GM18517 (cell line): Measurements from ENCODE around the gene CHRM4.

Experiments used
- ATAC-seq: cut with Tn5 transposase; IDR thresholded peaks from one replicate; pipeline ENCODE4 v1.9.1; 2021; ENCODE audit warnings: mild to moderate bottlenecking, moderate library complexity; ENCODE audit not compliant: unreplicated experiment

CHRM4 gene

DNA sequence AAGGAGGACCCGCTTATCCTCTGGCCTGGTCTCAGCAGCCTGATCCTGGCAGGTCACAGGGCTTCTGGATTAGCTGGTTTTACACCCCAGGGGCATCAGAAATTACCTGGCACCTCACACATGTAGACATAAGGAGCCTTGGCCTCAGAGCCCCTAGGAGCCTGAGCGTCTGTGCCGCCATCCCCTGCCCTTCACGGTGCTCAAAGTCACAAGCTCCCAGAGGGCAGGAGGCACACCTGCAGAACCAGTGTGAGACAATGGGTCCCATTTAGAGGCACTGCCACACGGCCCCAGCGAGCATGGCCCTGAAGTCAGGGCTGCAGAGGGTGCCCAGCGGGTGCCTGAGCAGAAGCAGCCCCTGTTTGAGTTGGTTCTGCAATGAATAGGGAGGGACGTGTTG is 40.4 kb downstream of the CHRM4 start:
- no peak for ATAC-seq

DNA sequence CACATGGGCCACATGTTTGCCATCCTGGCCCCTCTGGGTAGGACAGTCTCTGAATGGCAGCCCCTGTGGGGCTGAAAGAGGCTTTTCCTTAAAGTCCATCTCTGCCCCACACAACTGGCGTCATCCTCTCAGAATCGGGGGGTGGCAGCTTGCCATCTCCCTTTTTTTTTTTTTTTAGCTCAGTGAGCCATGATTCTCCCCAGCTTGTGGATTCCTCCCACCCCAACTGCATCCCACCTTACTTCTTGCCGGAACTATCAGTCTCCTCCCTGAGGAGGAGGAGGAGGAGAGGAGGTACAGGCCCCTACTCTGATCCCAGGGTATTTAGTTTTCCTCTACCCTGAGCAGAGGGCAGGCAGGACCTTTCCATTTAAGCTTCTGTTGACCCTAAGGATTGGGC is 40.9 kb downstream of the CHRM4 start:
- ATAC-seq, result no peak

DNA sequence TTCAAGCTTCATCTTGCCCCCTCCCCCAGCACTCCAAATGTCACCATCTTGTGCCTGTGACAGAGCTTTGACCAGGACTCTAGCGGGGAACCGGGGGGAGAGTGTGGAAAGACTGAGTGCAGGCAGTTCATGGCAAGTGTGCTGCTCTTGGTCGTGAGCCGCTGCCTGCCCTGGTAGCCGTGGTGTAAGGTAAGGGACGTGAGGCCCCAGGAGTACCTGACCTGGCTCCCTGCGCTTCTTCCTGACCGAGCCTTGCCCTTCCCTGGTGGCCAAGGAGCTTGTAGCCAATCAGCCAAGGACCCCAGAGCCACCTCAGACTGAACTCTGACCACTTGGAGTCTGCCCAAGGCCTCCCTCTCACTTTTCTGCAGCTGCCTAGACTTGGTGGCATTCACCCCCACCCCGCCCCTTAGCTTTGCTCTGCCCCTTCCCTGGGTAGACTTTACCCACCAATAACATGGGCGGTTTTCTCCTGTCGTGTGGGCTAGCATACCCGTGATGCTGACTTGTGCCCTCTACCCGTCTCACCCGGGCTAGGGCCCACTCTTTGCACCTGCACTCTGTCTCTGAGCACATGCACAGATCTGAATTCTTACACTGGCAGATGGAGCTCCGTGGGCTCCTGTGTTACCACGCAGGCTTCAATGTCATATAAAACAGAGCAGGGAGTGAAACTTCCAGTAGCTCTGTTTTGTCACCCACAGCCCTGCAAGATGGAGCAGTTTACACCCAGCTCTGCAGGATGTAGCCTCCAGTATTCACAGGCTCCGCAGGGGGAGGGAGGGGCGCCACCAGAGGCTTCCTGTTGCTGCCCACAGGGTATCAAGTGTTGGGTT is 42.8 kb downstream of the CHRM4 start:
- no peak for ATAC-seq

DNA sequence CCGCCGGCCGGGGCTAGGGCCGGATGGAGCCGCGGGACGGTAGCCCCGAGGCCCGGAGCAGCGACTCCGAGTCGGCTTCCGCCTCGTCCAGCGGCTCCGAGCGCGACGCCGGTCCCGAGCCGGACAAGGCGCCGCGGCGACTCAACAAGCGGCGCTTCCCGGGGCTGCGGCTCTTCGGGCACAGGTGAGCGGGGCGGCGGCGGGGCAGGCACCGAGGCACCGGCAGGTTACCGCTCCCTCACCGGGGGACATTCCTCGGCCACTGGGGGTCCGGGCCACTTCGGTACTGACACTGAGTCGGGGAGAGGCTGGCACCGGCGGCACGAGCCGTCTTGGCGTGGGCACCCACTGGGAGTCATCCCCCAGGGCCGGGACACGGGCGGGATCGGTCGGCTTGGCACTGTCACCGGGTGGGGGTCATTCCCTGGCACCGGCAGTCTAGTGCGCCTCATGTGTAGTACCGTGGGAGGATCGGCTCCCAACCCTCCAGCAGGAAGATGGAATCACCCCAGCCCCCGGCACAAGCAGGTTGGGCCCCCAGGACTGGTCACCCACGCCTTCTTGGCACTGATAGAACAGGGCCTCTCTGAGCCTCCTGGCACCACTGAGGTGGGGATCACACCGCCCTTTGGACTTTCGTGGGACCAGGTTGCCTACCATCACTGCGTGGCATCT is 43.8 kb downstream of the CHRM4 start:
- no peak for ATAC-seq

DNA sequence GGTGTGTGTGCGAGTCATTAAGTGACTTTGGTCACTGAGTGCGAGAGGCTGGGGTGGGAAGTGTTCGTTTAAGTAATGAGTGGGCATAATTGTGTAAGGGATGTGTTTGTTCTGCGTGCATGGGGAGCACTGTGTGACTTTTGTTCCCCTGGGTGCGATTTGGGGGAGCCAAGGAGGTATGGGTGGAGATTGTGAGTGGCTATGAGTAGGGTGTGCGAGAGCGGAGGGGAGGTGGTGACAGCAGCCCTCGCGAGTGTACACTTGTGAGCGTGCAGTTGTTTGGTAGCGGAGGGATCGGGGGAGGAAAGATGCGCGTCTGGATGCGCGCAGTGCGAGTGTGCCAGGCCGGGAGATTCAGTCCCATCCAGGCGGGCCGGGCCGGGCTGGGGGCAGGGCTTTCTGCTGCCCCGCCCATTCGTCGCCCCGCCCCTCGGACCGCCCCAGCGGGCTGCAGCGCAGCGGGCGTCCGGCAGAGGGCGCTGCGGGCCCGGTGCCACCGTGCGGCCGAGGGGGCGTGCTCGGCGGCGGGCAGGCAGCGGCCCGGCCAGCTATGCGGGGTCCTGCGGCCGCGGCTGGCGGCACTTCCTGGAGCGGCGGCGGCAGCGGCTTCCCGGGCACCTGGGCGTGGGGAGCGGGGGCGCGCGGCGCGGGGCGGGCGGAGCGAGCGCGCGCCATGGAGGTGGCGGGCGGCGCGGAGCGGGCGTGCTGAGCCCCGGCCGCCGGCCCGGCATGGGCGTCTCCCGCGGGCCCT is 44.5 kb downstream of the CHRM4 start, which contains the start of gene DGKZ:
TSS of gene DGKZ (plus strand) at position 578 of the 751 bp plus-strand sequence. CDS start 197 bp downstream, outside the sequence.
- ATAC-seq, result peak; percentile 47

DNA sequence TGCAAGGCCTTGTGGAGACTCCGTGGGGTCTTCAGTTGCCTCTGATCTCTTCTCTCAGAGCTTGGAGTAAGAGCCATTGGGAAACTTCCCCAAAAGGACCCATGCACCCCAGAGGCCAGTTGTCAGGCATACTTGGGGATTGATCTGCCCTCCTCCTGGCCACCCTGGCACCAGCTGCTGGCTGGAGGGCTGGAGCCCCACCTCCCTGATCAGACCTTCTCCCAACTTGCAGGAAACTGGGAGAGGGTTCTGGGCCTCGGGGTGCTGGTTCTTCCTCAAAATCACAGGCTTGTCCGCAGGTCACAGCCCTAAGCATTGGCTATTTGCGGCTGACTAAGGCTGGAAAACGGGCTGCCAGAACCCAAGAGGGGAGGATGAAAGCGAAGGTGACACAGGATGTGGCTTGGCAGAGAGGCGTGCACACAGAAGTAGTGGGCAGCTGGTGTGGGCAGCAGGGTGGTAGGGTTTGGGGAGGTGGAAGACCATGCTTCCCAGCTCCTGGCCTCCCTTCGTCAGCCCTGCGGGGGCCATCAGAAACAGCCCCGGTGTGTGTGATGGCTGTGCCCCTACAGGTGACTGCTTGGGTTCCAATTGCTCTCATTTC is 45.6 kb downstream of the CHRM4 start:
- ATAC-seq, result no peak

DNA sequence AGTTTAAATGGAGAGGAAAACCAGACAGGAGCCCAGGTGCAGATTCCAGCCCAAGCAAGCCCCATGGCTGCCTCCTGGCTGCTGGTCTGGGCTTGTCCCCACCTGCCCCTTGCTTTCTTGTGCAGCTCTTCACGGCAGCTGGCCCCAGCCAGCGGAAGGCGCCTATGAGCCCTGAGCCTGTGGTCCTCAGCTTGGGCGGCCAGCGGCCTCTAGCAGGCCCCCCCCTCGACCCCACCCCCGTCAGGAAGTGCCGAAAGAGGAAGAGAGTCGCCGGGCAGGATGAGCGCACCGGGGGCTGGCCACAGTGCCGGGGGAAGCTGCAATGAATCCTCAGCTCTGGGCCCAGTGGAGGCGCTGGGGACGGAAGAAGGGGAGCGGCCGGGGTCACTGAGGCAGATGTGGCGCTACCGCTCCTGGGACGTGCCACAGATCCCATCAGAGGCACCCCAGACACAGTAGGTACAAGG is 46.4 kb downstream of the CHRM4 start:
- ATAC-seq, result no peak

DNA sequence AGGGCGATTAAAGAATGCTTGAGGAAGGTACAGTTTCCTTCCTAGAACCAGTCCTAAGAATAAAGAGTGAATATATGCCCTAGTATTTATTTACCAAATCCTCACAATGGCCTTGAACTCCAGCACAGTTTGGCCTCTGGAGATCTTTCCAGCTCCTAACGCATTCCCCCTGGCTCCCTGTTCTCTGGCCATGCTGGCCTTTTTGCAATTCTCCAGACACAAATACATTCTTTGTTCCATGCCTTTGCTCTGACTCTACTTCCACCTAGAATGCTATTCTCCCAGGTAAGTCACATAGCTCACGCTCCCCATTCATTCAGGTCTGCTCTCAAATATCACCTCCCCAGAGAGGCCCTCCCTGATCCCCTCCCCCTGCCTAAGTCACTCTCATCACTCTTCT is 48.1 kb downstream of the CHRM4 start:
- ATAC-seq, result no peak

DNA sequence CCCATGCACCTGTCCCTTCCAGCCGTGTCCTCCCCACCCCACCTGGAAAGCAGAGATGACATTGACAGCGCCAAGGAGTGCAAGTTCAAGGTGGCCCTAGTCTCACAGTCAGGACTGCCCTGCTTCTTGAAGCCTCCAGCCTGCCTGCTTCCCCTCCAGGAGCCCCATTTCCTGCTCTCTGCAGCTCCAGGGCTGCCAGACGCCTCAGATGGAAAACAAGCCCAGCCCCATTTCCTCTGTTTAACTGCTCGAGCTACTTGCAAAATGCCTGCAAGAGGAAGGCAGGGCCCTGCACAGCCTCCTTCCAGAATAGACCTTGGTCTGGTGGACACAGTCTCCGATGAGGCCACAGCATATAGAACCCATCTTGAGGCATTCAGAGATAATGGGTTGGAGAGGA is 49.3 kb downstream of the CHRM4 start:
- no peak for ATAC-seq

DNA sequence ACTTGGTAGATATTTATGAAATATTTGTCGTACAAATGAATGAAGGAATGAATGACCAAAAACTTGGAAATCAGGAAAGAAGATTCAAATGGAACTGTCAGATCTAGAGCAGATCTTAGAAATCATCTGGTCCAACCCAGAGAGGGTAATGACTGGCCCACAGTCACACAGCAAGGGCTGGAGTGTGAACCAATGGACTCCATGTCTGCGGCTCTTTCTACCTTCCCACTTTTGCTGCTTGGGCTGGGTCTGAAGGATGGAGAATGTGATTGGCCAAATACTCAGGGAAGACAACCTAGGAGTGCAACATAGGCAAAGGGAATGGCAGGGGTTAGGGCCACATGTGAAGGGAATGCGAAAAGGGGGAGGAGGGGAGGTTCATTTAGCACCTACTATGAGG is 50.1 kb downstream of the CHRM4 start:
- no peak for ATAC-seq

DNA sequence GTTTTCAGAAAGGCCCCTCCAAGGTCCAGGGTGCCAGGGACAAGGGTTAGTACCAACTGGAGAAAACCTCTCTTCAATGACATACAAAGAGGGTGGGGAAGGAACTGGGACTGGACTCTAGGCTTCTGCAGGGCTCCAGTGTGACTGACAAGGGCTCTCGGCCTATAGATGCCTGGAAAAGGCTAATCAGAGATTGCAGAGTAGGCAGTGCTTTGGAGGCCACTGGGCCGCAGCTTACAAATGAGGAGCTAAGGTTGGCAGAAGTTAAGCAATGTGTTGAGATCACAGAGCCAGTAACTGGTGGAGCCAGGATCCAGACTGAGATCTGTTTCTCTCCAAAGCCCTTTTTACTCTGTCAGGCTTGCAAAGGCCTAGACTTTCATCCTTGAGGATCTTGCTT is 51.8 kb downstream of the CHRM4 start:
- ATAC-seq, result no peak

DNA sequence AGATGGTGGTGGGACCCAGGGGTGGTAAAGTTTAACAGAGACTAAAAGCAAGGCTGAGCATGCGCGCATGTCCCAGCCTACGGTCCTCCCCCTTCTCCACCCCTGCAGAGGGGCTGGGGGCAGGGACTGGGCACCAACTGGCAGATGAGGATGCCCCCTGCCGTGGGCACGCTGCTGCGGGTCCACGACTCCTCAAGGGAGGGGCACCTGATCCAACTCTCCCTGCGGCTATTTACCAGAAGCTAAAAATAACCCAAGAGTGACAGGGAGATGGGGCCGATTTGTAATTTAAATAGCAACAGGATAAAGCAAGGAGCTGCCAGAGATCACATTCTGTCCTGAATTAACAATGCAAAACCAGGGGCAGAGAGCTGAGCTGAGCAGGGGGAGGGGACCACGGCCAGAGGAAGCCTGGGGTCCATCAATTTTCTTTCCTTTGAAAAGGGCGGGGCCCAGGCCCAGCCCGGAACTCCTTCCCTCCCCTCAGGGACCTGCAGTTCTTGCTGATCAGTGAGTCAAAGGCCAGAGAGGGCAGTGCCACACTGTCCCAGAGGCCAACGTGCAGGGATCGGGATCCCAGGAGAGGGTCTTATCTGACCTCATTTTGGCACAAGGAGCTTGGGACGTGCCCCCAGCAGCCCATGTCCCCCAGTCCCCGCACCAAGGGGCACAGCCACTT is 52.4 kb downstream of the CHRM4 start:
- no peak for ATAC-seq

DNA sequence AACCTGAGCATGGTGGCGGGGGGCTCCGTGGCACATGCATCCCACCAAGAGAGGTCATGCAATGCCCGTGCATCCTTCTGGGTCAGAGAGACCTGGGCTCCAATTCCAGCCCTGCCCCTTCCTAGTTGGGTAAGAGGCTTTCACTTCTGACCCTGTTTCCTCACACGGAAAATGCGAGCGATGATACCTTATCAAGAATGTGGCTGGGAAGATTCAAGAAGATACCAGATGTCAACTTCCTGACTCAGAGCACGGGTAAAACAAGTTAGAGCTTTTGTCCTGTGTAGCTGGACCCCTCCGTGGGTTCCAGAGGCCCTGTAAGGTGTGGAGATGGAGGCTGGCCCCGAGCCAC is 53.0 kb downstream of the CHRM4 start:
- ATAC-seq, result no peak

DNA sequence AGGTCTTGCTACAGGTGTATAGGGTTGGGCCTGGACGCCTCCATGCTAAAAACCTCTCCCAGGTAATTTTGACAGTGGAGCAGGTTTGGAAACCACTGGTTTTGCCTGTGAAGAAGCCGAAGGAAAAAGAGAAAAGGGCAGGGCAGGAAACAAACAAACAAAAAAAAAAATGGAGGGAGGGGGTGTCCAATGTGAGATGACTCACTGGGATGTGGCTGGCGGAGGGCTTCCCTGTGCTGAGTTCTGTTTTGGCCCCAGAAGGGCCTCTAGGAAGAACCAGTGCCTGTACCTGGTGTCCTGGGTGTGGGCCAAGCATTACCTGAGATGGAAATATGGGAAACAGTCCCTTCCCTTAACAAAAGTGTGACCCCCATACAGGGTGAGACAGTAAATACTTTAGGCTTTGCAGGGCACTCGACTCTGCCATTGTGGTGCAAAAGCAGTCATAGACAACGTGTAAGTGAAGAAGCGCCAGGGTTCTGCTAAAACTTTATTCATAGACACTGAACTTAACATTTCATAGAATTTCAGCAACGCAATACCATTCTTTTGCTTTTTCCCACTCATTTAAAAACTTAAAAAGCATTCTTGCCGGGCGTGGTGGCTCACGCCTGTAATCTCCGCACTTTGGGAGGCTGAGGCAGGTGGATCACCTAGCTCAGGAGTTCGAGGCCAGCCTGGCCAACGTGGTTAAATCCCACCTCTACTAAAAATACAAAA is 53.8 kb downstream of the CHRM4 start:
- ATAC-seq, result no peak

DNA sequence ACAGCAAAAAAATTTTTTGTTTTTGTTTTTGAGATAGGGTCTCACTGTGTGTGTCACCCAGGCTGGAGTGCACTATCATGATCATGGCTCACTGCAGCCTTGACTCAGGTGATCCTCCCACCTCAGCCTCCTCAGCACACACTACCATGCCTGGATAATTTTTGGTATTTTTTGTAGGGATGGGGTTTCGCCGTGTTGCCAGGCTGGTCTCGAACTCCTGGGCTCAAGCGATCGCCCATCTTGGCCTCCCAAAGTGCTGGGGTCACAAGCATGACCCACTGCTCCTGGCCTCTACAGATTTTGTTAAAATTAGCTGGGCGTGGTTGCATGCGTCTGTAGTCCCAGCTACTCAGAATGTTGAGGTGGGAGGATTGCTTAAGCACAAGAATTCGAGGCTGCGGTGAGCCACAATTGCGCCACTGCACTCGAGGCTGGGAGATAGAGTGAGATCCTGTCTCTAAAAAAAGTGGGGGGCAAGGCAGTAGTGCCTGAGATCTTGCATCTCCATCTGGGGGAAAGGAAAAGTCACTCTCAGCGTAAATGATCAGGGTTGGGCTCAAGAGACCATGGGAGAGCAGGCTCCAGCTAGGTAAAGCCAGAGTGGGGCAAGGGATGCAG is 54.9 kb downstream of the CHRM4 start:
- no peak for ATAC-seq

DNA sequence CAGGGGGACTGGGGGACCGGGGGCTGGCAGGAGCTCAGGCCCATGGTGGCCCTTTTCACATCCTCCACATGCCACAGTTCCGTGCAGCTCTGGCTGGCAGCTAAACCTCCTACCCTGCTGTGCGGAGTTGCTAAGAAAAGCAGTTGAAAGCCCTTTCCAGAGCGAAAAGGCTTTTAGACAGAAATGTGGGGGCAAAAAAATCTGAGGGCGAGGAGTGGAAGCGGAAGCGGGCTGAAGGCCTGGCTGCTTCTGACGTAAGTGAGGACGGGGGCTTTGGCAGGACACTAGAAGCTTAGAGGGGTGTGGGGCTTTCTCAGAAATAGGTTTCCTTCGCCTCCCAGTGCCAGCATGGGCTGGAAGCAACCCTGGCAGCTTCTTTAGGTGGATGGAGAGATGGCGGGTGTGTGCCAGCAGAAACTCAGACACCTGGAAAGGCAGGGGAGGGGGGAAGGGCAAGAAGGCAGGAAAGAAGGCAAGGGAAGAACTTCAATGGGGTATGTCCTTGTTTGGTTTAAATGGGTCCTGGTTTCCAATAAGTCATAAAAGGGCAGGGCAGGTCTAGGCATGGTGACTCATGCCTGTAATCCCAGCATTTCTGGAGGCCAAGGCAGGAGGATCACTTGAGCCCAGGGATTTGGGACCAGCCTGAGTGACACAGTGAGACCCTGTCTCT is 55.5 kb downstream of the CHRM4 start:
- ATAC-seq, result no peak

DNA sequence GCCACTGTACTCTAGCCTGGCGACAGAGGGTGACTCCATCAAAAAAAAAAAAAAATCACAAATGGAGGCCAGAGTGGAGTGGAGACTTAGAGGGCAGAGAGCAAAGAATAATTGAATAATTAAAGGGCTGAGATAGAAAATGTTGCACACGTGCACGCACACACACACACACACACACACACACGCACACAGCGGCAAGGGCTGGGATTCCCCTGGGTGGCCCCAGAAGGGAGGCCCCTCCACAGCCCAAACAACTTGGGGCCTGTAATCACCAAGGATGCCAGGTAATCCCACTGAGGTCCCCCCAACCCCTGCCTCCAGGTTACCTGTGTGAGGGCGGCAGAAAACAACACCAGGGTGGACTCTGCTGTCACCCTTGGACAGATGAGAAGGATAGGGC is 56.3 kb downstream of the CHRM4 start:
- ATAC-seq, result no peak

DNA sequence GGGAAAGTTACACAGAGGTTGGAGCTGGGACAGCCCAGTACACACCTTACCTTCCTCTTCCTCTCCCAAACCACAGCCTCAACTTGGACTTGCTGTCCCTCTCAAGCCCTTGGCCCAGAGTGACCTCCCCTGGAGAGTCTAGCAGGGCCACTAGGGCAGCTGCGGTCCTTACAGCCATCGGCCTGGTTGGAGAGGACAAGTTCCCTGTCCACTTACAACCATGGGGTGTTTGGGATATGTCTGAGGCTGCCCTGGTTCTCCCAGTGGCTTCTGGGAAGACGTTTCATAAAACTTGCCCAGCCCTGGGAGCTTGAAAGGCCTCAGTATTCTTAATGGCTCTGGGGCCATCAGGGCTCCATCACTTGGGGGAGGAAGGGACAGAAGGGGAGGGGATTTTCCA is 57.4 kb downstream of the CHRM4 start:
- ATAC-seq, result no peak
